ENCODE results near the gene ZFPM1. TPM values are rescaled to one million over a fixed set of nuclear protein-coding genes. Genes with fewer than 3 reads are reported as not detected.

The ZFPM1 gene
- total and polyA plus RNA-seq, 2 of the 8 experiments (the other 6 are each of a cell fraction or from before 2014, with no cell fraction given) = 0.74 to 4.8 TPM

DNA sequence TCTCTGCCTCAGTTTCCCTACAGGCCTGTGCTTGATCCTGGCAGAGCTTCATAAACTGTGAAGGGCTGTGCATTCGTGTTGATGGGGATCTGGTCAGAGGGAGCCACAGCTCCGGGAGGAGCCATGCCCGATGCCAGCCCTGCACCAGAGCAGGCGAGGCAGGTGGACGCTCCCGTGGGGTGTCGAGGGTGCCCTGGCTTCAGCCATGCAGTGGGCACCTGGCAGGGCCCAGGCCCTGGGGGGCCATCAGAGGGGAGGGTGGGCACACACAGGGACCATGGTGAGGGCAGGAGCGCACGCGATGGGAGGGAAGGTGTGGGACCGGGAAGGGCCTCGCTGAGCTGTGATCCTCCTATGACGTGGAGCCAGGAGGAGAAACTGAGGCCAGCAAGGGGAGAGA lies 22.0 kb downstream of the ZFPM1 start:
- Histone ChIP-seq H2AFZ (ENCODE audit: low read length) (no peak overlapping the region), H3K4me1 (replicated peaks in 1 of 4; ENCODE audit: control insufficient read depth in 3 of 4, insufficient read depth in 4 of 4, low read length in 3 of 4) (peaks cover 0 to 4% (median 0%) of the 10 kb centered on the region in 4 experiments; a peak in 1 of 7 replicates), H2BK12ac (ENCODE audit: low read depth, low read length) (no peak overlapping the region), H3K4ac (replicated peaks; ENCODE audit: insufficient read length, low read depth, low read length) (no peak overlapping the region), H2AK5ac (ENCODE audit: low read depth, low read length) (no peak overlapping the region), H3K4me2 (ENCODE audit: insufficient read depth in 1 of 2, low read depth in 2 of 2, low read length in 2 of 2) (no peak overlapping the region), H2BK15ac (ENCODE audit: low read length) (no peak overlapping the region), H4K5ac (ENCODE audit: insufficient read length, low read depth, low read length) (no peak overlapping the region), H3K4me3 (ENCODE audit: extremely low read depth in 1 of 4, insufficient read depth in 2 of 4, low read depth in 3 of 4, low read length in 4 of 4) (no peak overlapping the region), H3K27ac (ENCODE audit: low read depth, low read length) (no peak overlapping the region), H3K18ac (ENCODE audit: extremely low read depth, low read length) (no peak overlapping the region), H3K27me3 (replicated peaks in 1 of 4; ENCODE audit: control insufficient read depth in 3 of 4, extremely low read depth in 1 of 4, insufficient read depth in 3 of 4, low read length in 3 of 4) (no peaks in the 10 kb centered on the region), H2BK5ac (ENCODE audit: low read depth, low read length) (no peak overlapping the region), H2BK120ac (replicated peaks; ENCODE audit: low read depth, low read length) (no peak overlapping the region), H3K36me3 (ENCODE audit: control insufficient read depth in 2 of 4, insufficient read depth in 4 of 4, low read length in 3 of 4) (no peaks in the 10 kb centered on the region), H3K79me2 (ENCODE audit: control insufficient read depth in 1 of 2, insufficient read depth in 2 of 2, low read length in 2 of 2) (no peaks in the 10 kb centered on the region), H3K14ac (ENCODE audit: insufficient read length) (no peak overlapping the region), H3K9me3 (ENCODE audit: insufficient read depth in 2 of 2, low read depth in 1 of 2, low read length in 1 of 2) (no peaks in the 10 kb centered on the region), H3K79me1 (ENCODE audit: low read depth, low read length) (no peaks in the 10 kb centered on the region; the same call in 1 of the 2 replicates), H3K9ac (replicated peaks in 1 of 4; ENCODE audit: extremely low read depth in 1 of 4, low read depth in 3 of 4, low read length in 3 of 4) (no peak overlapping the region), H4K20me1 (replicated peaks in 1 of 2; ENCODE audit: control insufficient read depth in 1 of 2, insufficient read depth in 2 of 2, low read length in 2 of 2) (peaks cover 2 to 5% of the 10 kb centered on the region in 2 experiments), H3K23me2 (ENCODE audit: low read depth, low read length) (no peaks in the 10 kb centered on the region), H3K23ac (ENCODE audit: insufficient read length) (no peak overlapping the region), H2BK20ac (ENCODE audit: low read length) (no peak overlapping the region), H4K91ac (replicated peaks; ENCODE audit: insufficient read length, low read length) (no peak overlapping the region), H3K56ac (replicated peaks; ENCODE audit: insufficient read length, low read depth, low read length) (no peak overlapping the region), H4K8ac (ENCODE audit: extremely low read depth, insufficient read depth, low read length) (no peak overlapping the region; the same call in 1 of the 2 replicates)
- no peak for DNase-seq (ENCODE audit: low read depth in 1 of 2, low spot score in 2 of 2)
- TF ChIP-seq NRF1 (IDR thresholded peaks at IDR 0.05; ENCODE audit: low read depth, low read length) (no peak), FOSL1 (IDR thresholded peaks at IDR 0.05; ENCODE audit: insufficient read depth, low read depth, low read length) (no peak), ASH2L (IDR thresholded peaks at IDR 0.05; ENCODE audit: low read length) (no peak), BCL11A (IDR thresholded peaks at IDR 0.05; ENCODE audit: low read depth in 2 of 2, low read length in 2 of 2) (no peak)
- 91% methylated on average over 7 of the region's 13 CpGs; no CpG with 5 or more reads in 1 of the 2 experiments for WGBS, 2 experiments (ENCODE audit: extremely low coverage in 1 of 2, insufficient coverage in 1 of 2, insufficient read length in 1 of 2, insufficient replicate concordance in 2 of 2, low coverage in 1 of 2, low lambda C conversion rate in 2 of 2, missing lambda C conversion rate in 1 of 2)
- ChIA-PET POLR2A (ENCODE audit: partially characterized antibody) (no interaction called here), CTCF (ENCODE audit: partially characterized antibody) (interaction anchor here (0.7 to 1.2 kb wide), 3 partner anchors 29 to 197 kb away, joined by 3 to 4 read pairs (median 3); no protein-coding TSS in a partner anchor)
- FAIRE-seq = no peak
